ENCODE measurements around the gene CFAP126. TPM values are rescaled to one million over a fixed set of nuclear protein-coding genes. Genes with fewer than 3 reads are reported as not detected.
"Not testable (repeated sequence)": the region's sequence is repeated elsewhere in the genome, so short reads cannot be mapped to it uniquely, and the experiment has no call there.

CFAP126 gene
- not detected in 2 replicates for total RNA-seq (2014; rRNA removed; shearing (Covaris generic))

- Histone ChIP-seq H3K27ac (no peak within 1 kb of the TSS), H3K4me1 (replicated peaks) (peaks cover 4% of the 10 kb centered on the region; the same call in 1 of the 2 replicates), H3K4me3 (no peak within 1 kb of the TSS), H3K27me3 (replicated peaks) (no peaks in the 10 kb centered on the region), H3K9me3 (replicated peaks) (no peaks in the 10 kb centered on the region), H3K36me3 (peaks cover 32% of the 10 kb centered on the region)
- peak; percentile 40 to 60 for DNase-seq (ENCODE audit: low read depth in 1 of 2, low spot score in 2 of 2)
Measured at GRCh38 chr1:161367684-161368400, at the start of gene CFAP126. TSS of gene CFAP126 (minus strand) at chr1:161367876. CDS start at chr1:161367868, 8 bp downstream.

GRCh38 chr1:161413050-161413449, 45.4 kb upstream of the CFAP126 start:
- H3K9me3 ChIP-seq (replicated peaks); H3K4me1 ChIP-seq (replicated peaks); H3K4me3 ChIP-seq; DNase-seq (ENCODE audit: low read depth in 1 of 2, low spot score in 2 of 2); H3K27me3 ChIP-seq (replicated peaks); H3K27ac ChIP-seq; H3K36me3 ChIP-seq: not testable (repeated sequence)

GRCh38 chr1:161410636-161410970, 42.9 kb upstream of the CFAP126 start:
- not testable (repeated sequence) for H3K27me3 ChIP-seq (replicated peaks); H3K4me1 ChIP-seq (replicated peaks); H3K9me3 ChIP-seq (replicated peaks); H3K27ac ChIP-seq; H3K36me3 ChIP-seq; H3K4me3 ChIP-seq; DNase-seq (ENCODE audit: low read depth in 1 of 2, low spot score in 2 of 2)

- not testable (repeated sequence) for H3K9me3 ChIP-seq (replicated peaks); H3K4me3 ChIP-seq; DNase-seq (ENCODE audit: low read depth in 1 of 2, low spot score in 2 of 2); H3K27ac ChIP-seq; H3K4me1 ChIP-seq (replicated peaks); H3K27me3 ChIP-seq (replicated peaks); H3K36me3 ChIP-seq
Measured at GRCh38 chr1:161409848-161410635, 42.4 kb upstream of the CFAP126 start.

- Histone ChIP-seq H3K27me3 (replicated peaks) (no peaks in the 10 kb centered on the region), H3K36me3 (no peaks in the 10 kb centered on the region), H3K4me1 (replicated peaks) (no peaks in the 10 kb centered on the region), H3K4me3 (no peak overlapping the region), H3K27ac (no peak overlapping the region), H3K9me3 (replicated peaks) (no peaks in the 10 kb centered on the region)
- DNase-seq (ENCODE audit: low read depth in 1 of 2, low spot score in 2 of 2), result no peak
Measured at GRCh38 chr1:161408429-161409052, 40.9 kb upstream of the CFAP126 start.

GRCh38 chr1:161407451-161407985, 39.8 kb upstream of the CFAP126 start:
- Histone ChIP-seq H3K36me3 (no peaks in the 10 kb centered on the region), H3K9me3 (replicated peaks) (no peaks in the 10 kb centered on the region), H3K27ac (no peak overlapping the region), H3K4me1 (replicated peaks) (no peaks in the 10 kb centered on the region), H3K27me3 (replicated peaks) (no peaks in the 10 kb centered on the region), H3K4me3 (no peak overlapping the region)
- DNase-seq (ENCODE audit: low read depth in 1 of 2, low spot score in 2 of 2), result no peak

- H3K36me3 ChIP-seq; DNase-seq (ENCODE audit: low read depth in 1 of 2, low spot score in 2 of 2); H3K27ac ChIP-seq: not testable (repeated sequence)
Measured at GRCh38 chr1:161406551-161406950, 38.9 kb upstream of the CFAP126 start.

GRCh38 chr1:161404051-161404597, 36.4 kb upstream of the CFAP126 start:
- Histone ChIP-seq H3K9me3 (replicated peaks) (no peaks in the 10 kb centered on the region), H3K4me3 (no peak overlapping the region), H3K27ac (no peak overlapping the region), H3K4me1 (replicated peaks) (peaks cover 3% of the 10 kb centered on the region; the same call in 1 of the 2 replicates), H3K36me3 (no peaks in the 10 kb centered on the region), H3K27me3 (replicated peaks) (no peaks in the 10 kb centered on the region)
- DNase-seq (ENCODE audit: low read depth in 1 of 2, low spot score in 2 of 2), result no peak

More at GRCh38 chr1:161406551-161406950, 38.9 kb upstream of the CFAP126 start:
- not testable (repeated sequence) for H3K9me3 ChIP-seq (replicated peaks); H3K4me3 ChIP-seq; H3K4me1 ChIP-seq (replicated peaks); H3K27me3 ChIP-seq (replicated peaks)

GRCh38 chr1:161402446-161402845, 34.8 kb upstream of the CFAP126 start:
- Histone ChIP-seq H3K4me1 (replicated peaks) (peaks cover 18% of the 10 kb centered on the region), H3K36me3 (no peaks in the 10 kb centered on the region), H3K9me3 (replicated peaks) (0 out of 2 replicates have a peak, but pooled peaks cover 3% of the 10 kb centered on the region), H3K4me3 (no peak overlapping the region), H3K27me3 (replicated peaks) (no peaks in the 10 kb centered on the region), H3K27ac (no peak overlapping the region)
- no peak for DNase-seq (ENCODE audit: low read depth in 1 of 2, low spot score in 2 of 2)

GRCh38 chr1:161399257-161399998, 31.8 kb upstream of the CFAP126 start:
- Histone ChIP-seq H3K9me3 (replicated peaks) (0 out of 2 replicates have a peak, but pooled peaks cover 3% of the 10 kb centered on the region), H3K36me3 (no peaks in the 10 kb centered on the region), H3K4me1 (replicated peaks) (peaks cover 18% of the 10 kb centered on the region), H3K4me3 (peak overlapping the region; percentile 51), H3K27me3 (replicated peaks) (no peaks in the 10 kb centered on the region), H3K27ac (peak overlapping the region; percentile 99)
- DNase-seq (ENCODE audit: low read depth in 1 of 2, low spot score in 2 of 2), result peak; percentile 92 to 98

GRCh38 chr1:161398900-161399256, 31.2 kb upstream of the CFAP126 start:
- 0 out of 2 replicates have a peak, but pooled peaks cover 3% of the 10 kb centered on the region for H3K9me3 ChIP-seq (replicated peaks)
- peak overlapping the region; percentile 51 for H3K4me3 ChIP-seq
- H3K27ac ChIP-seq, result peak overlapping the region; percentile 99
- H3K27me3 ChIP-seq (replicated peaks), result no peaks in the 10 kb centered on the region
- no peak for DNase-seq (ENCODE audit: low read depth in 1 of 2, low spot score in 2 of 2)
- no peaks in the 10 kb centered on the region for H3K36me3 ChIP-seq
- H3K4me1 ChIP-seq (replicated peaks), result peaks cover 18% of the 10 kb centered on the region

- not testable (repeated sequence) for H3K4me3 ChIP-seq; DNase-seq (ENCODE audit: low read depth in 1 of 2, low spot score in 2 of 2); H3K36me3 ChIP-seq; H3K27me3 ChIP-seq (replicated peaks); H3K27ac ChIP-seq; H3K9me3 ChIP-seq (replicated peaks)
- peaks cover 18% of the 10 kb centered on the region for H3K4me1 ChIP-seq (replicated peaks)
Measured at GRCh38 chr1:161397038-161397437, 29.4 kb upstream of the CFAP126 start.

- Histone ChIP-seq H3K4me1 (replicated peaks) (peaks cover 19% of the 10 kb centered on the region), H3K9me3 (replicated peaks) (0 out of 2 replicates have a peak, but pooled peaks cover 3% of the 10 kb centered on the region), H3K27me3 (replicated peaks) (no peaks in the 10 kb centered on the region), H3K27ac (no peak overlapping the region), H3K36me3 (0 out of 2 replicates have a peak, but pooled peaks cover 3% of the 10 kb centered on the region), H3K4me3 (no peak overlapping the region)
- peak in 1 of 2 experiments; percentile 5 for DNase-seq (ENCODE audit: low read depth in 1 of 2, low spot score in 2 of 2)
Measured at GRCh38 chr1:161393151-161393550, 25.5 kb upstream of the CFAP126 start.

Measured in SJSA1 (cell line).